GM19023 (cell line): ENCODE data around the gene MTMR3.

Source experiments
- ATAC-seq: cut with Tn5 transposase; IDR thresholded peaks from one replicate; pipeline ENCODE4 v1.9.1; 2021; ENCODE audit warnings: mild to moderate bottlenecking, moderate library complexity; ENCODE audit not compliant: unreplicated experiment

MTMR3 gene

DNA sequence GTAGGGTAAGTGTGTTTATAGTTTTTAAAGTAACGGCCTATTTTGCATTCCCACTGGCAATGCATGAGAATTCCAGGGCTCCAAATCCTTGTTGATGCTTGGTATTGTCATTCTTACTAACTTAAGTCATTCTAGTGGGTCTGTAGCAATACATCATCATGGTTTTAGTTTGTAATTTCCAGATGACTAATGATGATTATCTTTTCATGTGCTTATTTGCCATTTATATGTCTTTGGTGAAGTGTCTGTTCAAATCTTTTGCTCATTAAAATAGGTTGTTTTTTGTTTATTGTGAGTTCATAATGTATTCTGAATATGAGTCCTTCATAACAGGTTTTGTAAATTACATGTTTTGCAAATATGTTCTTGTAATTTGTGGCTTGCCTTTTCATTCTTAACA lies 31.2 kb downstream of the MTMR3 start:
- ATAC-seq = no peak

DNA sequence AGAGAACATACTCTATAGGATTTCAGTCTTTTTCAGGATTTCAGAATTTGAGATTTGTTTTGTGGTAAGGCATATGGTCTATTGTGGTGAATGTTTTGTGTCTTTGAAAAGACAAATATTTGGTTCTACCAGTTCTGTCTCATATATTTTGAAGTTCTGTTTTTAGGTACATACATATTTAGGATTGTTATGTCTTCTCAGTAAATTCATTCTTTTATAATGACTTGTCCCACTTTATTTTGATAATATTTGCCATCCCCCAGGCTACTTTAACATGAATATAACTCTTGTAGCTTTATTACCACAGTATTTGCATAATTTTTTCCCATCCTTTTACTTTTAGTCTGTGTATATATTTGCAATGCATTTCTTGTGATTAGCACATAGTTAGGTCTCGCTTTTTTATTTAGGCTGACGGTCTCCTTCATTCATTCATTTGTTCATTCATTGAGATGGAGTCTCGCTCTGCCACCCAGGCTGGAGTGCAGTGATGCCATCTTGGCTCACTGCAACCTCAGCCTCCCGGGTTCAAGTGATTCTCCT lies 32.1 kb downstream of the MTMR3 start:
- no peak for ATAC-seq

DNA sequence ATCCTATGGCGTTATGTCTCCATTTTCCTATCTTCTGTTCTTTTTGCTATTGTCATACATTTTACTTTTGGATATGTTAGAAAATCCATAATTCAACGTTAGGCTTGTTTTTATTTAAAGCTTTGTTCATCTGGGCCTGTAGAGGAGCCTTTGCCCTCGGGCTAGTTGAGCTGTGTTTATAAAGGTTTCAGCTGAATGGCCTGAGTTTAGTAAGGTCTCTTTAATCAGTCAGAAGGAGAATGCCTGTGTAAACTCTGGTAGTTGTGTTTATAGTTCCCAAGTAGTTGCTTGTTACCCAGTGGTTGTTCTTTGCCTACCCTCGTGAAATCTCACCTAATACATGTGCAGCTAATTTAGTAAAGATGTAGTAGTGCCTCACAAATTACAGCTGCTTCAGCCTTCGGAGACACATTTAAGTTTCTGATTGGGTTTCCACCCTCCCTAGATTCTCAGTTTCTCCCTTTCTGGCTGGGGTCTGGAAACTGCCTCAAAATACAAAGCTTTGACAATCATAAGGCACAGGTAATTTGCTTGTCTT lies 33.1 kb downstream of the MTMR3 start:
- no peak for ATAC-seq

DNA sequence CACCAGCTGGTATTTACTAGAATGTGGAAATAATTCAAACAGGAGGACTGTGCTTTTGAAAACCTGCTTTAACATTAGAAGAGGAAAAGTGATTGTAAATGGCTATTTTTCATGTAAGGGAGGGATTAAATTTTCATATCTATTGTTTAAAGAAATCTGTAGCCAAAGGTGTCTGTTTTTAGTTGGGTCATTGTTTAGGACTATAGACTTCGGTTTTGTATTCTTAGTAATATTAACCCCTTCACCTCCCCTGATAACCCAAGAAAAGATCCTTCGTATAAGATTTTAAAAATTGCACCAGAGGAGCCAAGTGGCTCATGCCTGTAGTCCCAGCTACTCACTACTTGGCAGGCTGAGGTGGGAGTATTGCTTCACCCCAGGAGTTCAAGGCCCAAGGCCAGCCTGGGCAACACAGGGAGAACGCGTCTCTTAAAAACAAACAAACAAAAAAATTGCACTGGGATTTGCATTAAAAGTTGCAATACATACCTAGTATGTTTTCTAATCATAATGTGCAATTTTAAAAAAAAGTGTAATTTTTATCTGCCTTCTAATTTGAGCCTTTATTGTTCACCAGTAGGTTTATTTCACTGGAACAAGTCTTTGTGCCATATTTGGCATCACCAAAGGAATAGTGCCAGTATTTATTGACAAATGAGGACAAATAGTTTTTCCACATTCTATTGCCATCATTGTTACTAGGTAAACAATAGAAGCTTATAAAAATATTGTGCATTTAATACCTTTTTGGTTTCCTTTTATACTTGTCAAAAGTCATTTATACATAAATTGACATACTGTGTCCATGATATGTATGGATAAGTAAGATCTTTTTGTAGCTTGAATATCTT lies 34.3 kb downstream of the MTMR3 start:
- ATAC-seq = no peak

DNA sequence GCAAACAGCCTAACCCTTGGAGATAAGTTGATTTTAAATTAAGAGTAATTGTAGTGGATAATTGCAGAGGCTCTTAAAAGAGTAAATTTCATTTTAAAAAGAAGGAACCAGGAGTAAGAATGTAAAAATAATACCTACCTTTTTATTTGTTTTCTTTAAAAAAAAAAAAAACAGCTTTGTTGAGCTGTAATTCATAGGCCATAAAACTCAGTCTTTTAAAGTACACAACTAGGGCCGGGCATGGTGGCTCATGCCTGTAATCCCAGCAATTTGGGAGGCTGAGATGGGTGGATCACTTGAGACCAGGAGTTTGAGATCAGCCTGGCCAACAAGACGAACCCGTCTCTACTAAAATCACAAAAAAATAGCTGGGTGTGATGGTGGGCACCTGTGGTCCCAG lies 42.4 kb downstream of the MTMR3 start:
- no peak for ATAC-seq

DNA sequence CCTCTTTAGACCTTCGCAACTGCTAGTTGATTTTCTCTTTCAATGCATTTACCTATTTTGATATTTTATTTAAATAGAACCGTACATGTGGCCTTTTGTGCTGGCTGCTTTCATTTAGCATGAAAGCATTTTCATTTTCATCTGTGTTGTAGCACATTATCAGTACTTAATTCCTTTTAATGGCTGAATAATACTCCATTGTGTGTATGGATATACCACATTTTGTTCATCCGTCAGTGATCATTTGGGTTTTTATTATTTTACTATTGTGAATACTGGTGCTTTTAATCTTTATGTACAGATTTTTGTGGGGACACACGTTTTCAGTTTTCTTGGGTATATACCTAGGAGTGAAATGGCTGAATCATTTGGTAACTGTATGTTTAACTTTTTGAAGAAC lies 43.1 kb downstream of the MTMR3 start:
- no peak for ATAC-seq

DNA sequence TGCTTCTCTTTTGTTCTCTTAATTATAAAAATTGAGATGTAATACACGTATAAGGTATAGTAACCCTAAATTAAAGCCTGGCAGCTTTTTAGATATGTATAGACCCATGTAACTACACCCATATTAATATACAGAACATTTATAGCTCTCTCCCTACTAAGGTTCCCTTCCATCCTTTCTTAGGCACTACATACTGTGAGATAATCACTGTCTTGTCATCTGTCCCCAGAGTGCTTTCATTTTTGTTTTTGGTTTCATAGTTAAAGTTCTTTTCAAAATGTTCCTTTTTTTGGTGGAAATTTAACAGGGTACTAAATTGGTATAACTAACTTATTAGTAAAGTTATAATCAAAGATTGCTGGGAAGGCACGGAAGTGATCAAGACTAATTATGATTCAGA lies 49.2 kb downstream of the MTMR3 start:
- ATAC-seq = no peak

DNA sequence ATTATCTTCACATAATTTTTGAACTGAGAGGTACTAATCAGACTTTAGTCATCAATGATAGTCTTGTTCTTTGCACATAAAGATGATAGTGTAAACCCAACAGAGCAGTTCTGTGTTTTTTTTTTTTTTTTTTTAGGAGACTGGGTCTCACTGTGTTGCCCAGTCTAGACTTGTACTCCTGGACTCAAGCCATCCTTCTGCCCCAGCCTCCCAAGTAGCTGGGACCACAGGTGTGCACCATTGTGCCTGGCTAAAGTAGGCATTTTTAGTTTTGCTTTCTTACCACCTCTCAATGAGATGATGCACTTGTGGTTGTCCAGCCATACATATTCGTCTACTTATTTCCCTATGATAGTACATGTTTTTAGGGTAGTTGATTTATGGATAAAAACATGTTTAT lies 50.6 kb downstream of the MTMR3 start:
- ATAC-seq = no peak

DNA sequence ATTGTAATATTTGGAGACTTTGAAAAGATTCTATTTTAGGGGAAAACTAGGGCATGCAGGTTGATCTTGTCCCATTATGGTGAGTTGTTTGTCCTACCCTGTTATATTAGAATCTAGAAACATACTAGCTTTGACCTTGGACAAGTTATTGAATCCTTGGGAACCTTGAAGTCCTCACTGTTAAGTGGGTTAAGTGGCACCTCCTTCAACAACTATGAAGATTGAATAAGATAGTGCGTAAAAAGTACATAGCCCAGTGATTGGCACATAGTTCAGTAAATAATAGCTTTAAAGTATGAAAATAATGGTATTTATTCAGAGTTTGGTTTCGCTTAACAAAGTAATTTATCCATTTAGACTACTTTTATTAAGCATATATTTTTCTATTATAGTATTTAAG lies 51.6 kb downstream of the MTMR3 start:
- ATAC-seq = no peak

DNA sequence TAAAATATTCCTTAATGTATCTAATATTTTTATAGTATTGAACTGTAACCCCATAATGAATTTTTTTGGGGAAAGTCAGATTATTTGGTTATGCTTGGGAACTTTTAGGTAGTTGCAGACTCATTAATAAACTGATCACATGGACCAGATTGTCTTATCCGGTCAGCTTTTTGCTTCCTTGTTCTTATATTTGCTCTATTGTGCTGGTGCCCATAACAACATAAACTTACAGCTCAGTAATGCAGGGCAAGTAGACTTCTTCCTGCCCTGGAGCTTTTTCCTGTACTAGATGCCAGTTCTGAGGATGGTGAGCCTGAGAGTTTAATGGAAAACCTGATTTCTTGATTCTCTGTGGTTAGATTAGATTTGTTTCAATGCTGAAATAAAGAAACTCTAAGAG lies 53.2 kb downstream of the MTMR3 start:
- no peak for ATAC-seq

DNA sequence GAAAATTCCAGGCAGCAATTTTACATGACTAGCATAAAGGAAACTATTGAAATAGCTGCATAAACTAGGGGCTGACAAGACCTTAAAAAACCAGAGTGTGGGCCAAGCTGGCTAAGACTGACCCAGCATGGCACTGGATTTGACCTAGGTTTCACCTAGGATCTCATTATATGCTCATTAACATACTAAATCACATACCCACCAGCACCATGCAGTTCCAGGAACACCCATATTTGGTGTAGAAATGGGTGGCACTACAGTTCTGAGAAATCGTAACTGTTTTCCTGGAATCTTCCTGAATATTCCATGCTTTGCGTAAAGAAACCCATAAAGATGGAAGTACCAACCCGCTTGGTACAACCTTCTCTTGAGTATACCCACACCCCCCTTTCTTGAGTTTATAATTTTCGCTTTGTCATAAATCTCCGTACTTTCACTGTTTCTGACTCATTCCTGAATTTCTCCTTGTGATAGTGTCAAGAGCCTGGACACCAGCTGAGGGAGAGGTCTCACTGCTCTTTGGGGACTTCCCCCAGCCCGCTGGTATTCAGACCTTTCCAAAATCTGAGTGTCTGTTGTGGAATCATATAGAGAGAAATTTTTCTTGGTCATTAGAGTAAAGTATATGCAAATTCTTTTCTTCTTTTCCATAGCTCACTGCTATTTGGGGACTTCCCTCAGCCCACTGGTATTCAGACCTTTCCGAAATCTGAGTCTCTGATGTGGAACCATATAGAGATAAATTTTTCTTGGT lies 55.1 kb downstream of the MTMR3 start:
- no peak for ATAC-seq

DNA sequence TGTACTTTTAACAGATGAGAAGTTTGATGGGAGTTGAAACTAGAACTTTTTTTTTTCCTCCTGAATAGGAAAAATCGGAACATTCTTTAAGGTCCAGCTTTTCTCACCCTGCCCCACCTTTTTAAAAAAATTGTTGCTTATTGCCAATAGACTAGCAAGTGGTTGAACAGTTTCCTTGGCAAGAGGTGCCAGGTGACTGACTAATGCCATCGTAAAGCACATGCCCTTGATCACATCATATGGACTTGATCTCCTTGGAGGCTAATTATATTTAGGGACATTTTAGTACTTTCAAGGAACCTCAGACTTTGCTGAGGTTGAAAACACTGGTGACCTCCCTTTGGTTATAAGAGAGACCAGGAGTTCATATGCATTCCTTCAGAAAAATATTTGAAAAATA lies 57.6 kb downstream of the MTMR3 start:
- ATAC-seq = no peak

DNA sequence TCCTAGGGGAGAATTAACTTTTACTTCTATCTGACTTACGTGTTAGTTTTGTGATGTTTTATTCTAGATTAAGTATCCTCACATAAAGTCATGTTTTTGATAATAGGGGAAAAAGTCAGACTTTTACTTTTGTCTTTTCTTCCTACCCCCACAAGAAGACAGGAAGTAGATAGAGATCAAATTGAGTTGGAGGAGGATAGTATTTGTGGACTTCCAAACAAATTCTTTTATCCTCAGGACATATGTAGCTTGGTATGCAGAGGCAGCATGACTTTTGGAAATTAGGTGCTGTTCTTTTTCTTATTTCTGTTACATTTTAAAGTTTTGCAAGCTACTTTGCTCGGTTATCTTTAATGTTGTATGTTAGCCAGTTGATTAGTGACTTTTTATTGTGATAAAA lies 61.4 kb downstream of the MTMR3 start:
- ATAC-seq = no peak

DNA sequence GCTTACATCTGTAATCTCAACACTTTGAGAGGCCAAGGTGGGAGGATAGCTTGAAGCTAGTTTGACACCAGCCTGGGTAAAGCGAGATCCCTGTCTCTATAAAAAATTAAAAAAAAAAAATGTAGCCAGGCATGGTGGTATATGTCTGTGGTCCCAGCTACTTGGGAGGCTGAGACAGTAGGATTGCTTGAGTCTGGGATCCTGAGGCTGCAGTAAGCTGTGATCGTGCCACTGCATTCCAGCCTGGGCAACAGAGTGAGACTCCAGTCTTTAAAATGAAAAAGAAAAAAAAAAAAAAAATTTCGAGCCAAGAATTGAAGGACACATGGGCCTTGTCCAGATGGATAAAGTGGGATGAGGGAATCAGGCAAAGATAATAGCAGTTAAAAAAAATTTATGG lies 62.5 kb downstream of the MTMR3 start:
- no peak for ATAC-seq

DNA sequence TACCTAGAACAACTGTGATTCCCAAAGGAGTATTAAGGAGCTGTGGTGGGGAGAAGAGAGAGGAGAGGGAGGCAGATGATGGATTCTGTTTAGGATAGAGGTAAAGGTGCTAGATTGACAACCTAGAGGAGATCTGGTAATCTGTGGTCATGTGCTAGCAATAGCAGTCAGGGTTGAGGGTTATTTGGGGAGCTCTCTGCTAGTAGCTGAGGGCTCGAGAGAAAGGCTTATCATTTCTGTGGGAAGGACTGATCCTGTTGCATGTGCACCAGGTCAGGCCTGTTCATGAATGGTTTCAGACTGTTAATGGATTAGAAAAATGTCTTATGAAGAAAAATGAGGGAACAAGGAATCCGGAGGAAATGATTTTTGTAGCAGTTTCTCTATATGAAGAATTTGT lies 63.2 kb downstream of the MTMR3 start:
- ATAC-seq = no peak

DNA sequence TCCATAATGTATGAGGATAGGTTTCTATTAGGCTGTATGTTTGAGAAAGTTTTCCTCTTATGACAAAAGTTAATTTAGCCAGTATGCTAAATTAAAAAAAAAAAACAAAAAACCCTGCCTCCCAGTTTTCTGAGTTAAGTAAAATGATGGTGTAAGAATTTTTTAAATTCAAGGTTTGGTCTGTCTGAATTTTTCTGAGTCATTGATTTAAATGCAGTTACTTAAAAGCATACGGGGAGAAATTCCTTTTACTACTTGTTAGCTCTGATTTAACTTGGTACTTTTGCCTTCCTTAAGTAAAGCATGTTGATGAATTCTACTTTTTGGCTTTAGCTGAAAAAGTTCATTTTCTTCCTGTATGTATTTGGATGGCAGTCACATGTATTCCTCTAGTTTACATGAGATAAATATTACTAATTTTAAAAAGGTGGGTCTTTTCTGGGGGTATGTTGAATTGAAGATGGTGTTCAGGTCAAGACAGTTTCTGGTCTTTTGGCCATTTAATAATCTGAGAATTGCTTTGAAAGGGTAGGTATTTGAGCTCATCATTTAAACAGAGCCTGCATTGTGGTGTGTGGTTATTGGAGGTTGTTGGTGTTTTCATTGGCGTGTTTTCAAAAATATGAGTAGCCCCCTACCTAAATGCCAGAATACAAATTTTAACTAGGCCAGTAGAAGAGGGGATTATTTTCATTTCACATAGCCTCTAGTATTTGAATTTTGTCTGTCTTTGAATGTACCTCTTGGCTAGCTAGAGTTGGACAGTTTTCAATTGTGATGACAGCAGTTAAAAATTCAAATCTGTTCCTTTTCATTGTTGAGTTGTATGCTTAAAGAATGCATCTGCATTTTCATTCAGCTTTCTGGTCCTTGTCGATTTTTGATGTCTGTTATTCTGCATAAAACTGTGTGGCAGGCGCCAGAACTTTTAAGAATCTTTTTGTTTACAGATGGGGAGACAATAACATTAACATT lies 64.7 kb downstream of the MTMR3 start:
- ATAC-seq = no peak

DNA sequence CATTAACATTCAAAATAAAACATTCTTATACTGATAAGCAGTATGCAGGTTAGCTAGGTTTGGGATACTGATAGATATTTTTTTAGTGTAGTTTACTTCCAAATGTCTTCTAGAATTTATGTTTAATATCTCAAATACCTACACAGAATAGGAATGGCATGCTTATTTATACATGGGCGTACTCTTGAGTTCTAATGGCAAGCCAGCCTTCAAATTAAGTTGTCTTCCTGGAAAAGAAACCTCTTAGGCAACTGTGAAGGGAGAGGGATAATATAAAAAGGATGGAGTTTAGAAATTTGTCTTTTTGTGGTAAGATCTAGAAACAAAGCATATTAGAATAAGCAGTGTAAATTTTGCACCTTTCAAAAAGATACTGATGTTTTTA lies 65.4 kb downstream of the MTMR3 start:
- no peak for ATAC-seq

DNA sequence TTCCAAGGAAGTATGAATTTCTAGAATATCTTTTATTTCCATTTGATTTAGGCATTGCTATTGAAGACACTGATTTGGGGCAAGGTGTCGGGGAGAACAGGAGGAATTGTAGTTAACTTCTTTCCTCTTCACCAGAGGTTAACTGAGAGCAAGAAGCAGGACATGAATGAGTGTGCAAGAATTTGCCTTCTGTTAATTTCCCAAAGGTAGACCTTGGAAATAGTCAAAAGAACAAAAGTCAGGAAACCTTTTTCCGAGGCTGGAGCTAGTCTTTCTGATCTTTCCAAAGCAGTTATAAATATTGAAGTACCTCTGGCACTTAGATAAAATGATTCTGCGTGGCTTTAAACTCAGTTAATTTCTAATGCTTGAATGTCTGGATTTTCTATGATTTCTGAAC lies 66.9 kb downstream of the MTMR3 start:
- ATAC-seq = no peak

DNA sequence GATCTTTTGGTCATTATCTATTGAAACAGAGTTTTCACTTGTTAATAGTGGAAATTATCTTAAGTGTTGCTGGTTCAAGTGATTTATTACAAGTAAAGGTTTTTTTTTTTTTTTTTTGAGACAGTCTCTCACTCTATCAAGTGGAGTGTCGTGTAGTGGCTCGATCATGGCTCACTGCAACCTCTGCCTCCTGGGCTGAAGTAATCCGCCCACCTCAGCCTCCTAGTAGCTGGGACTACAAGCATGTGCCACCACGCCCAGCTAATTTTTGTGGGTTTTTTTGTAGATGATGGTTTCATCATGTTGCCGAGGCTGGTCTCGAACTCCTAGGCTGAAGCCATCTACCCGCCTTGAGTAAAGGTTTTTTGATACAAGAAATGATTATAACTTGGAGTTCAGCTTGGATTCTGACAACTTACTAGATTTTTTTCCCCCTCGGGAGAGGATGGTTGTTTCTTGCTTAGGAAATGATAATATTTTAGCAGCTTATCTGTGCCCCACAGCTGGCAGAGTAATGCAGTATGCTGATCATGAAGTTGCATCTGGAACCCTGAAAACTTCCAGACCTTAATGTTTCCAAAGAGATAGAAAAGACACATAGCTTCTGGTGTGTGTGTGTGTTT lies 68.9 kb downstream of the MTMR3 start:
- ATAC-seq = no peak

DNA sequence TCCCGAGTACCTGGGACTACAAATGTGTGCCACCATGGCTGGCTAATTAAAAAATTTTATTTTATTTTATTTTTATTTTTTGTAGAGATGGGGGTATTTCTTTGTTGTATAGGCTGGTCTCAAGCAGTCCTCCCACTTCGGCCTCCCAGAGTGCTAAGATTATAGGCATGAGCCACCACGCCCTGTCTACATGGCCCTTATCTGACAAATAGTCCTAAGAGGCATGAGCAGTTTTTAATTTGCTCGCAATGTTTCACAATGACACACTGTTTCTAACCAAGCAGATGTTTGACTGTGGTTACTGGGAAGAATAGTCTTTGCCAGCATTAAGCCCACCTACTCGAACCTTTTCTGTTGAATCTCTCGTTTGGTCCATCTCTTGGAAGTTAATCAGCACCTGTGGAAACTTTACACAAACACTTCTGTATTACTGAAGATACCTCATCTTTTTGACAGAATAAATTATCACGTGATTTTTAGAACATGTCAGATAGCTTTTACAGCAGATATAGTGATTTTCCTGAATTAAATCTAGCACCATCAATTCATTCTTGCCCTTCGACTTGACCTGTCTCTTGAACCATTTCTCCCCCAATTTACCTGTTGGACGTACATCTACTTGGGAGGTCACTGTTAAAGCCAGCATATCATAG lies 71.4 kb downstream of the MTMR3 start:
- ATAC-seq = no peak
